HepG2 (cell line): ENCODE results near the gene KDM8. TPM values are rescaled to one million over a fixed set of nuclear protein-coding genes. Genes with fewer than 3 reads are reported as not detected.

Source experiments
- ARID5B ChIP-seq: IDR thresholded peaks from 2 replicates; pipeline ENCODE4 v1.4.0; 2020; ENCODE audit warnings: mild to moderate bottlenecking, missing genetic modification reagents
- CEBPB ChIP-seq: IDR thresholded peaks from 2 replicates; pipeline ENCODE4 v1.6.1; 2011; ENCODE audit warnings: low read depth, low read length, improper control_type of control experiment, borderline replicate concordance
- CEBPG ChIP-seq: IDR thresholded peaks from 2 replicates; pipeline ENCODE4 v1.6.1; 2016
- GABPA ChIP-seq, 2 experiments: IDR thresholded peaks; 2 replicates each; pipeline ENCODE4 v1.6.1; 2011 to 2016; ENCODE audit warnings: low read depth in 2 of 2, low read length in 1 of 2, missing biosample characterization in 1 of 2, missing genetic modification characterization in 1 of 2
- GATAD2A ChIP-seq: IDR thresholded peaks from 2 replicates; pipeline ENCODE4 v1.6.1; 2016
- HOMEZ ChIP-seq: IDR thresholded peaks from 2 replicates; pipeline ENCODE4 v1.6.1; 2016; ENCODE audit warnings: low read depth
- HOXD1 ChIP-seq: sonication (generic); formaldehyde crosslinking; IDR thresholded peaks from 2 replicates; pipeline ENCODE4 v1.5.0; 2020; ENCODE audit warnings: missing genetic modification reagents
- KDM1A ChIP-seq: IDR thresholded peaks from 2 replicates; pipeline ENCODE4 v1.6.1; 2016; ENCODE audit warnings: missing compliant biosample characterization
- KDM3A ChIP-seq: IDR thresholded peaks from 2 replicates; pipeline ENCODE4 v1.6.1; 2018; ENCODE audit warnings: low read depth, missing compliant biosample characterization
- NFRKB ChIP-seq: fragments of 450-650 bp; IDR thresholded peaks from 2 replicates; pipeline ENCODE4 v1.6.1; 2017
- NKX3-1 ChIP-seq: sonication (generic); formaldehyde crosslinking; IDR thresholded peaks from 2 replicates; pipeline ENCODE4 v1.5.0; 2020; ENCODE audit warnings: missing genetic modification reagents
- NR2F1 ChIP-seq, 2 experiments: fragments of 450-650 bp in 1 of 2; formaldehyde crosslinking in 1 of 2; IDR thresholded peaks; 2 replicates each; pipeline versions ENCODE4 v1.5.0 to v1.6.1; 2016 to 2020; ENCODE audit warnings: mild to moderate bottlenecking in 1 of 2, missing compliant biosample characterization in 1 of 2, missing genetic modification reagents in 1 of 2, moderate library complexity in 1 of 2
- PHF21A ChIP-seq: sonication (generic); formaldehyde crosslinking; IDR thresholded peaks from 2 replicates; pipeline ENCODE4 v1.5.0; 2020; ENCODE audit warnings: mild to moderate bottlenecking, missing genetic modification reagents
- PRMT3 ChIP-seq: sonication (generic); formaldehyde crosslinking; IDR thresholded peaks from 2 replicates; pipeline ENCODE4 v1.8.1; 2022; ENCODE audit warnings: low read depth, mild to moderate bottlenecking, moderate library complexity, missing genetic modification reagents, borderline replicate concordance
- RAD51 ChIP-seq: fragments of 450-650 bp; IDR thresholded peaks from 2 replicates; pipeline ENCODE4 v1.6.1; 2016; ENCODE audit warnings: borderline replicate concordance
- SRSF4 ChIP-seq: fragments of 200-400 bp; formaldehyde crosslinking; IDR thresholded peaks from one replicate; pipeline ENCODE4 v1.6.1; 2018; ENCODE audit warnings: mild to moderate bottlenecking, low read depth, low read length, moderate library complexity; ENCODE audit not compliant: poor library complexity, severe bottlenecking
- SUZ12 ChIP-seq: fragments of 150-350 bp; IDR thresholded peaks from 2 replicates; pipeline ENCODE4 v1.6.1; 2014; ENCODE audit warnings: low read depth, low read length
- TARDBP ChIP-seq: sonication (generic); formaldehyde crosslinking; IDR thresholded peaks from 2 replicates; pipeline ENCODE4 v1.8.0; 2022; ENCODE audit warnings: mild to moderate bottlenecking, missing genetic modification reagents
- ZNF234 ChIP-seq: sonication (generic); formaldehyde crosslinking; conservative IDR thresholded peaks from 2 replicates; pipeline ENCODE4 v1.5.1; 2020; ENCODE audit warnings: mild to moderate bottlenecking, missing genetic modification reagents
- ZNF263 ChIP-seq: sonication (generic); formaldehyde crosslinking; IDR thresholded peaks from 2 replicates; pipeline ENCODE4 v1.4.0; 2020; ENCODE audit warnings: missing genetic modification reagents
- ZNF362 ChIP-seq: sonication (generic); formaldehyde crosslinking; IDR thresholded peaks from 2 replicates; pipeline ENCODE4 v1.4.0; 2020; ENCODE audit warnings: missing genetic modification reagents, mild to moderate bottlenecking, borderline replicate concordance
- ZNF510 ChIP-seq: sonication (generic); formaldehyde crosslinking; IDR thresholded peaks from 2 replicates; pipeline ENCODE4 v1.4.0; 2020; ENCODE audit warnings: low read depth, mild to moderate bottlenecking, missing genetic modification reagents
- ZNF549 ChIP-seq: sonication (generic); formaldehyde crosslinking; IDR thresholded peaks from 2 replicates; pipeline ENCODE4 v1.5.0; 2020; ENCODE audit warnings: missing genetic modification reagents
- ZNF605 ChIP-seq: sonication (generic); formaldehyde crosslinking; IDR thresholded peaks from 2 replicates; pipeline ENCODE4 v1.8.0; 2022; ENCODE audit warnings: mild to moderate bottlenecking, missing genetic modification reagents
- polyA plus RNA-seq, 8 experiments: library from polyadenylated mRNA; depleted of rRNA in 3 of 8; stranded (reverse) in 7 of 8; unstranded in 1 of 8; fragments of >200 nt; fragmentation: Illumina TruSeq in 4 of 8; extraction: Trizol in 4 of 8; gene quantifications; 2 replicates each; pipeline versions ENCODE4 v1.2.1 to v1.2.3, GENCODE V29; 2011 to 2016; ENCODE audit warnings: low read depth in 4 of 8, missing spikeins in 1 of 8, mixed read lengths in 1 of 8; ENCODE audit not compliant: insufficient read depth in 1 of 8
- total RNA-seq, 5 experiments: library from RNA; depleted of rRNA; stranded (reverse); fragments of >200 nt; fragmentation: Illumina TruSeq; extraction: Trizol; gene quantifications; 2 replicates each; pipeline ENCODE4 v1.2.3, GENCODE V29; 2016; ENCODE audit warnings: low read depth in 1 of 5

The KDM8 gene
- total and polyA plus RNA-seq, 2 of the 13 experiments (the other 11 are each of a cell fraction or from before 2014, with no cell fraction given), result 3.3 to 8.6 TPM

- no peak for TF ChIP-seq SRSF4
- peak; percentile 62; the same call in 1 of the 2 replicates for TF ChIP-seq KDM1A
- TF ChIP-seq ZNF234 (CRISPR knock-in tag), result no peak
- TF ChIP-seq ZNF605 (CRISPR knock-in tag), result 0 out of 2 replicates have a peak, but pooled peaks have one; percentile 24
- TF ChIP-seq TARDBP (CRISPR knock-in tag), result no peak
- no peak for TF ChIP-seq GABPA (IDR thresholded peaks at IDR 0.05; ENCODE audit: low read depth, low read length)
- TF ChIP-seq GABPA (CRISPR knock-in tag; IDR thresholded peaks at IDR 0.05; ENCODE audit: low read depth), result 0 out of 2 replicates have a peak, but pooled peaks have one; percentile 14
- no peak for TF ChIP-seq PRMT3
- TF ChIP-seq ZNF549 (CRISPR knock-in tag), result no peak
- 0 out of 2 replicates have a peak, but pooled peaks have one; percentile 29 for TF ChIP-seq NKX3-1 (CRISPR knock-in tag)
- TF ChIP-seq HOXD1 (CRISPR knock-in tag), result 0 out of 2 replicates have a peak, but pooled peaks have one; percentile 37
- no peak for TF ChIP-seq ZNF510 (CRISPR knock-in tag)
- TF ChIP-seq SUZ12, result no peak
- TF ChIP-seq CEBPB, result peak; percentile 95
- no peak for TF ChIP-seq RAD51
- peak; percentile 89 for TF ChIP-seq GATAD2A
- peak; percentile 83 for TF ChIP-seq ARID5B (CRISPR knock-in tag)
- TF ChIP-seq CEBPG (CRISPR knock-in tag), result peak; percentile 94
- no peak for TF ChIP-seq PHF21A (CRISPR knock-in tag)
- TF ChIP-seq NFRKB, result no peak
- TF ChIP-seq ZNF362 (CRISPR knock-in tag), result peak; percentile 49; the same call in 1 of the 2 replicates
- 0 out of 2 replicates have a peak, but pooled peaks have one; percentile 31 for TF ChIP-seq KDM3A (CRISPR knock-in tag)
- TF ChIP-seq HOMEZ (CRISPR knock-in tag), result peak; percentile 58; the same call in 1 of the 2 replicates
- TF ChIP-seq NR2F1 (CRISPR knock-in tag; IDR thresholded peaks at IDR 0.05), result peak in 1 of 2 experiments; percentile 30; a peak in 1 of 4 replicates
- TF ChIP-seq ZNF263, result peak; percentile 99
Measured at GRCh38 chr16:27264151-27264550, 60.8 kb downstream of the KDM8 start (continued).
